Measurements from ENCODE around the gene ZNF37A.
"Not testable (repeated sequence)": the region's sequence is repeated elsewhere in the genome, so short reads cannot be mapped to it uniquely, and the experiment has no call there.

GRCh38 chr10:38150891-38151463, 56.8 kb downstream of the ZNF37A start:
- not testable (repeated sequence) for TF ChIP-seq EZH2 (IDR thresholded peaks at IDR 0.05); CTCF (IDR thresholded peaks at IDR 0.05 in 2 of 3, conservative IDR thresholded peaks at IDR 0.05 in 1 of 3; ENCODE audit: borderline replicate concordance in 1 of 3, insufficient read depth in 1 of 3, low read depth in 2 of 3, low read length in 2 of 3); SRF (IDR thresholded peaks at IDR 0.05; ENCODE audit: low read depth); POLR2AphosphoS5 (IDR thresholded peaks at IDR 0.05; ENCODE audit: low read depth, low read length); EZH2phosphoT487 (IDR thresholded peaks at IDR 0.05; ENCODE audit: borderline replicate concordance); MAX (IDR thresholded peaks at IDR 0.05); RAD21 (IDR thresholded peaks at IDR 0.05; ENCODE audit: low read depth); POLR2A (IDR thresholded peaks at IDR 0.05; ENCODE audit: borderline replicate concordance, extremely low read depth, insufficient read depth, insufficient read length); SIN3A (IDR thresholded peaks at IDR 0.05; ENCODE audit: low read depth); CBX3 (IDR thresholded peaks at IDR 0.05; ENCODE audit: low read depth)
